Stimulated activated CD8-positive, alpha-beta memory T cell treated with anti-CD3 and anti-CD28 coated beads, Interleukin-12 subunit alpha, Interleukin-12 subunit beta, amount 100 ng/mL, for 24 hours (primary cell): ENCODE results near the gene GPR84.

Source experiments
- DNase-seq: peaks from one replicate; pipeline ENCODE4 v3.0.0-alpha.2; 2020; ENCODE audit errors: extremely low read depth

The GPR84 gene

DNA sequence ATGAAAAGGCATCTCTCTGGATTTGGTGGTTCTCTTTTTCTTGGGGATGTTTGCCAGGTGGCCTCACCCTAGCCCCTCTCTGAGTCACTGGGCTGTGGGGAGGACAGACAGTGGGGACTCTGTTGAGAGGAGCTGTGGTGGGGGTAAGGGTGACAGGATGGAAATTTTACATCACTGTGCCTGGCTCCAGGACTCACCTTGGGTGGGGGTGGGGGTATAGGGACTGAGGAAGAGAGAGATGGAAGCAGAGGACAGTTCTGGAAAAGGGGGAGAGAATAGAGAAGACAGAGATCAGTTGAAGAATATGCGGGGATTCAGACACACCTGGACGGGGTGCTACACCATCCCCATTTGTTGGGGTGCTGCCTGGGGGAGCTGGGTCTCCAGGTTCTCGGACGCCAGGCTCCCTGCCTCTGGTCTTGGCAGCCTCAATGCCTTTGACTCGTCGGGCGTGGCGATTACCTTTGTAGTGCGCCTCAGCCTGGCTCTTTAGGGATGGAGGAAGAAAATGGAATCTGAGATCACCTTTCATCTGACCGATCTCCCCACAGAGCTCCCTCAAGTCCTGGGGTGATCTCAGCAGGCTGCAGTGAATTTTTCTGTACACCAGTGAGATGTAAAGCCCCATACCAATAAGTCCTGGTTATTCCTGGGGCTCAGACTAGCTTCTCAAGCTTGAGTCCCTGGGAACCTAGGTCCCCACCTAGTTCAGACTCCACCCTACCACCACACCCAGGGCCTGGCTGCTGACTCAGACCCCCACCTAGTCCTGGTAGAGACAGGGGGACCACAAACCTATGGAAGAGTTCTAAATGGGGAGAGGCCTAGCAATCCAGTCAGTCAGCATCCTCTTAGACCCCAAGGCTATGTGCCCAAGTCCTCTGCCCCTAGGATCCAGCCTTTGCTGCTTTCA is 9.6 kb upstream of the GPR84 start:
- DNase-seq, result no peak

DNA sequence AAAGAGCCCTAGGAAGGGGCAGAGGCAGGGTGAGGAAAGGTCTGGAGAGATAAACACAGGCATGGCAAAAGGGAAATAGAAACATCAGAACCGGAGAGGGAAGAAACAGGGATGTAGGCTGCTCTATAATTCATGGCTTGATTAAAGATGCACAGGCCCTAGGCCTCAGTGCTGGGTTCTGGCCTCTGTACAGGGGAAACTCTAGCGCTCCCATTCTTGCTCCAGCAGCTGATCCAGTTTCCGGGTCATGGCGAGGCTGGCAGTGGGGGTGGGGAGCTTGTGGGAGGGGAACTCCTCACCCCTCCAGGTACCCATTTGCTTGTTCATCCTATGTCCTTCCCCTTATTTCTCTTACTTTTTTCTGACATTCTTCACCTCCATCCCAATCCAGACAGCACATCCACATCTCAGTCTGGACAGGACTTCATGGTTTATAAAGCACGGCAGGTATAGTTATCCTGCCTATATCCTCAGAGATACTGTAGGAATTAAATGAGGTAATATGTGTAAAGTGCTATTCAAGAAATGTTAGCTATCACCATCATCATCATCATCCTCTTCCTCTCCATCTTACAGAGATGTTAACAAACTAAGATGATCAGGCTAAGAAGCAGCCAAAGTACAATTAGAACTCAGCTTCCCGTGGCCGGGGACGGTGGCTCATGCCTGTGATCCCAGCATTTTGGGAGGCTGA is 8.0 kb upstream of the GPR84 start:
- DNase-seq, result no peak

DNA sequence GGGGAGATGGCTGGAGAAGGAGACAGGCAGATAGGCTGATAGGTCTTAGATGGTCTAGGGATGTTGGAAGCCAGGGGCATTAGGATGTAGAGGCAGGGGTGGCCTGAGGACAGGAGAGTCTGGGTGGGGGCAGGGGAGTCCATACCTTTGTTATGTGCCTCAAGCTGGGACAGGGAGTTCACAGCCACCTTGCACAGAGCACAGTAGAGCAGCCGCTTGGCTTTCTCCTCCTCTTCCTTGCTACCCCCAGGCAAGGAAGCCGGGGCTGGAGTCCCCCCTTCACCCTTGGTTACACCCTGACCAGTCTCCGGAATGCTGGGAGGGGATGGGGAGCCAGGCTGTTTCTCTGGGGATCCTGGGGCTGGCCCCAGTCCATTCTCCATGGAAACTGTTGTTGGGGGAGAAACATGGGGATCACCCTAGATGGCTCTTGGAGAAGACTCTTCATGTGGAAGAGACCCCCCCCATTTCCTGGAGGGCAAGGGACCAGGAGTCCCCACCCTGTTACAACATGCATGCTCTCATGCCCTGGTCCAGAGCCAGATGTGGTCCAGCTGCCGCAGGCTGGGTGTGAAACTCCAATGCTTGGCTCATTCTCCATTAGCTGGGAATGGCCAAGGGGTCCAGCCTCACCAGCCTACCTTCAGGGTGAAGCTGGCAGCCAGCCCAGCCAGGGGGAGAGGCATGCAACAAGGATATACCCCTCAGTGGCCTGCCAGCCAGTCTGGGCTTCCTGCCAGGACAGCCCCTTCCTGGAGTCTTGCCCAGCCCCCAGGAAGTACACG is 7.2 kb upstream of the GPR84 start:
- no peak for DNase-seq

DNA sequence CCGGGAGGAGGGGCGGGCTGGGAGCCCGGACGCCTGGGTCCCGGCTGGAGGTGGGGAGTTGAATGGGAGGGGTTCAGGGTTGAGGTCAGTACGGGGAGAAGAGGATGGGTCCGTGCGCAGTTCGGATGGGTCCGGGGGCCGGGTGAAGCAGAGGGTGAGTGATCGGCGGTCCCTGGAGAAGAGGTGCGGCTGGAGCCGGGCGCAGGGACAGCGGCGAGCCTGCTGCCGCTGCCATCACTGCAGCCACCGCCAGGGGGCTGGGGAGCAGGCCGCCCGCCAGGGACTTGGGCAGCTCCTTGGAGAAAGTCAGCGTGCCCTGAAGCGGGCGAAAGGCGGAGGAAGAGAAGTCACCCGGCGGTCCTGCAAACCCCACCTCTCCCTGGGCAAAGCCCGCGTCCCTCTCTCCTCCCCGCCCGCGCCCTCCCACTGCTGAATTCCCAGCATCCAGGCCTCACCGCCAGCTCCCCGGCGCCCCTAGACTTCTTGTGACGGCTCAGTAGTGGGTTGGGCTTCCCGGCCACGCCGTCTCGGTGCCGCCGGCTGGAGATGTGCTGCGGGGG is 6.0 kb upstream of the GPR84 start:
- DNase-seq, result no peak

DNA sequence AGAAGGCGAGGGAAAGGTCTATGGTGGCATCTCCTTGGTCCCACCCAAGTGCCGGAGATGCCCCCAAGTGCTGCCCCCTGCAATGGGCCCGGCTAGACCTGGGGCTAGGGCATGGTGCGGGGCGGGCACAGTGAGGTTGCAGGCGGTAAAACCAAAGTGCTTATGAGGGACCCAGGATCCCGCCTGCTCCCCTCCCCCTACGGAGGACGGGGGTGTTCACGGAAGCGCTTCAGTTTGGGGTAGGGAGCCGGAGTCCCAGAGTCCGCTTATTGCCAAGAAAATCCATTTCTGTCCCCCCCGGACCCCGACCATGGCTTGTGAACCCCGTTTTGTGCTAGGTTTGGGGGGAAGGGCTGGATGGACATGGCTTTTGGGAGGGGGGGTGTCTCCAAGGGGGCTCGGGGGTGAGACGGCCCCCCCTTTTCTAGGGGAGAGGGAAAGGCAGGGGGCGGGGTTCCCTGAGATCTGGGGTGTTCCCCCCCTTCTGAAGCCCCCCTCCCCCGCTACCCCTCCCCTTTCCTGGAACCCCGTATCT is 5.4 kb upstream of the GPR84 start:
- no peak for DNase-seq

DNA sequence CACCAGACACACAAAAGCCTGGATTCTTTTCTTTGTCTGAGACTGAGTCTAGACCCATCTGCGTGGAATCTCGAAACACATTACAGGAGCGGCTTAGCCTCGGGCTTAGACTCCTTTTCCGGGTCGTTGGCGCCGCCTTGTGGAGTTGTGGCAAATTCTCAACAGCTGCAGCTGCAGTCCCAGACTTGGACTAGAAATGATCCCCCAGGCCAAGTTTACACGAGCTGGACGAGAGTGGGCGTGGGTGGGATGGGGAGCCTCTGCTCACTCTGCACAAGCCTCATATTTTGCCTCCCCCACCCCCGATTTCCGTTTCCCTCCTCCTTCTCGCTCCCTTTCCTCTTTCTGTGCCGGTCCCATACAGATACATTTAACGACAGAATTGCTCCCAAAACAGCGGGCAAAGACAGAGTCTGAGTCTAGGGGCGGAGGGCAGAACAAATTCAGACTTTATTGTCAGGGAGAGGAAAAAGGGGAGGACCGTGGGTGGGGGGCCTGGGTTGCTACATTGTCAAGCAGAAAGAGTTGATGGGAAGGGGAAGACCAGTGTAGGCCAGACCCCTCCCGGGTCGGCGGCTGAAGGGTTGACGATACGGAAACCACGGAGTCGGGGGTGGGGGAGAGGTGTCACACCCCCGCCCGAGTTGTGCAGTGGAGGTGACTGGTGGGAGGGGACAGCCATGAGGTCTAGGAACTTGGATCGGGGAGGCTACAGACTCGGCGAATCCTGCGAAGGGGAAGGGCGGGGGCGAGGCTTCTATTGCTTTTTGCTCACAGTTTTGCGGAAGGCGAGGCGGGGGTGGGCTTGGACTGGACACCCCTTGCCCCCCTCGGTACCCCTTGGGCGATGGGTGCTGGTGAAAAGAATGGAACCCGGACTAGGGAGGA is 4.7 kb upstream of the GPR84 start:
- peak; percentile 70 for DNase-seq

DNA sequence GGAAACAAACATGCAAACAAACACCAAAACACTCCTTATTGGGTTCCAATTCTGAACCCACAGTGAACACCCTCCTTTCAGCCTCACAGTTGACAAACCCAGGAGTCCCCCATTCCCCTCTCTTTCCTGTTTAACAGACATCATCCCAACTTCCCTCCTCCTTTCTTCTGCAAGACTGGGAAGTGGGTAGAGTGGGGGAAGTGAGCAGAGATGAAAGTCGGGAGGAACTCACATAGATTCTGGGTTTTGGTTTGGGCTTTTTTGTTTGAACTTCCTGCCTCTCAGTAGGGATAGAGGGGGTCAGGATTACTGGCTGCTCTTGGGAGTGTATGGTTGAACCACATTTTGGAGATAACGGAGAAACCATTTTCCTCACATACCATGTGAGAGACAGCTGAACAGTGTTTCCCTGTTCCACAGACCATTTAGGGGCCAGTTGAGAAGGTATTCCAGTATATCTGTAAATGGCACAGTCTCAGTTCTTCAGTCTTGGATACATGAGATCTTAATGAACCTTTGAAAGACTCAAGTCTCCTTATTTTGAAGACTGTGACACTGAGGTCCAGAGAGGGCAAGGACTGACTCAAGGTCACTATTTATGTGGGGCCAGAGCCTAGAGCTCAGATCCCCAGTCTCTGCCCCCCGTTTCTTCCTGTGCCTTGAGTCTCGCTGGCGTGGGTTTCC is 3.9 kb upstream of the GPR84 start:
- DNase-seq, result no peak

DNA sequence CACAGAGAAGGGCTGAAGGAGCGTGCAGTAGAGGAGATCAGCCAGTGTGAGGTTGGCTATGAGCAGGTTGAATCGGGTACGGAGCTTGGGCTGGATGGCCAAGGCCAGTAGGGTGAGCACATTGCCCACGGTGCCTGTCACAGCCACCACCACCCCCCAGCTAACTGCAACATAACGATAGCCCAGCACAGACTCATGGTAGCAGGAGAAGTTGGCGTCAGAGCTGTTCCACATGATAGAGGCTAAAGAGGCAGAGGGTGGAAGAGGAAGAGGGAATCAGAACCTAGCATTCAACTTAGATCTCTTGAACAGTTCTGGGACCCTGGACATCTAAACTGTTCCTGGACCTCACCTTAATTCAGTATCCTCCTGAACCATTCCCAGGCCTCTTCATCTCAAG is 668 bp downstream of the GPR84 start:
- no peak for DNase-seq

DNA sequence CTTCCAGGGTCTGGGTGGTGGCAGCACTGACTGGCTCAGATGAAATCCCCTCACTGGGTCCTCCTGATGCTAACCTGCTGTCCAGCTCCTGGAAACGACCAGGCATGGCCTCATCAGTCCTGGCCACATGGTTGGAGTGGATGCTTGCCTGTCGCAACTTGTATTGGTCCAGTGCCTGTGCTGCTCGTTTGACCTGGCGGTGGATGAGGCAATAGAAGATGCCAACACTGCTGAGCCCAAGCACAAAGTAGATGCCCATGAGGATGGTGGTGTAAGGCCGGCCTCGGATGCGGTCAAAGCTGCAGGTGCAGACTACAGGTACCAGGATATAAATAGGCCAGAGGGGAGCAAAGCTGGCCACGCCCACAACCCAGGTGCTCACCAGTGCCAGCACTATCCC is 1.2 kb downstream of the GPR84 start:
- no peak for DNase-seq

DNA sequence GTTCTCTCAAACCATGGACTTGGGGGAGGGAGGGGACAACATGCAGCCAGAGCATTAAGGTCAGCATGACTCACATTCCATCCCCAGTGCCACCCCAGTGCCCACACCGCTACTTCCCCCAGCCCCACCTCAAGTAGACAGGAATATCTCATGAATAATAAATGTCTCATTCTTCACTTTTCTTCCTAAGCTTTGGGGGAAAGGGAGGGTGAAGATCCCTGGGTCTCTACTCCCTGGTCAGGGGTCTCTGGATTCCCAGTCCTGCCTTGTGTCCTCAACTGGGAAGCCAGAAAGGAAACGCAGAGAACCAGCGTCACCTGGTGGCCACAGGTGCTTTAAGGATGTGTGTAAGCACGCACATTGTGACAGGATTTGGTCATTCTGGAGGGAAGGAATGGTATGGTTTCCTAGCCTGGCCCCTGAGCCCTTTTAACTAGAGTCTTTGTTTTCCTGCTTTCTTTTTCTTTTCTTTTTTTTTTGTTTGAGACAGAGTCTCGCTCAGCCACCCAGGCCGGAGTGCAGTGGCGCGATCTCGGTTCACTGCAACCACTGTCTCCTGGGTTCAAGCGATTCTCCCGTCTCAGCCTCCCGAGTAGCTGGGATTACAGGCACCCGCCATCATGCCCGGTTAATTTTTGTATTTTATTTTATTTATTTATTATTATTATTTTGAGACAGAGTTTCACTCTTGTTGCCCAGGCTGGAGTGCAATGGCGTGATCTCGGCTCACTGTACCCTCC is 3.4 kb downstream of the GPR84 start:
- no peak for DNase-seq

DNA sequence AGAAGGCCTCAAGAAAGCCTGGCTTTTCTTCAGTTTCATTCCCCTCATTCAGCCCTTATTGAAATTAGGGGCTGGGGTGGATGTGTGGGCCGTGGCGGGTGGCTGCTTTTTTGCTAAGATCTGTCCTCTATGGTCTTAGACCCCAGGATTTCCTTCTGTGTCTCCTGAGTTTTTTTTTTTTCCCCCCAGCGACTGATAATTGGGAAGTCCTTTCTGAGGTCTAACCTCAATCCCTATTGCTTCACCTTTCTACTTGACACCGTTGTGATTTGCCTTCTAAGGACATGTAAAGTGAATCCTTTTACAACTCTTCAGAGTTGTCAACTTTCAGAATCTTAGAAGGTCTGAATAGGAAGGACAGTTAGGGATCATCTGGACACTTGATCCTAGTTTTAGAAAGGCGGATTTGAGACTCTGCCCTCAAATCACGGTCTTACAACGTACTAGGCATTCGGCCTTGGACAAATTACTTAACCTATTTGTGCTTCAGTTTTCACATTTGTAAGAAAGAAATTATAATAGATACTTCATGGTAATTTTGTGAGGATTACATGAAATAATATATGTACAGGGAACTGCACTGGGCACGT is 4.4 kb downstream of the GPR84 start:
- no peak for DNase-seq

DNA sequence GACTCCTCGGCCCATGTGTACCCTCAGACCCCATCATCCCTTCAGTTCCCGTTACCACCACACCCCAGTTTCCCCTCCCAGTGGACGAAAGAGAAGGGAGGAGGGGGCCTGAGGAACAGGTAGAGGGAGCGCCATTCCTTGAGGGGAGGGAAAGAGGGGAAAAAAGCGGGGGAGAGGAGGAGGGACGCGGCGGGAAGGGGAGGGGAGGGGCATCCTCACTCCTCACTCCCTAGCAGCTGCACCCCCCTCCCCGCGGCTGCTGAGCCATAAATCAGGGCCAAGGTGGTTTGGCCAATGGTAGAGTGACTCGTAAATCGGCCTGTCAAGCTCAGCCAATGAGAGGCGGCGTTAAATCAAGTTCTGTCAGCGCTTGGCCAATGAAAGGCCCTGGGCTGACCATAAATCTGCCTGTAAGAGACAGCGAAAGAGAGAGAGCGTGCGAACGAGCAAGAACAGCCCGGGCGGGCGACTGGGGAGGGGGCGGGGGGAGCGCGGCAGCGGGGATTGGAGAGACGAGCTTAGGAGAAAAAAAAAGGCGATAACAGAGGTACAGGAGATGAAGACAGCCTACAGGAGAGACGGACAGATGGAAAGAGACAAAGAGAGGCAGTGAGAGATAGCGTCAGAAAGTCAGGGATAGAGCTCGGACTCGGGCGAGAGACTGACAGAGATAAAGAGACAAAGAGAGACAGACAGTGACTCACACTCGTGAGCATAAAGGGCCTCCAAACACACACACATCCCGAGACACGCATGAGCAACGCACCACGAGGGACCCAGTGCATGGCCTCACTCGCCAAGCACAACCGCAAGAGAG is 5.1 kb downstream of the GPR84 start:
- DNase-seq, result peak; percentile 74

DNA sequence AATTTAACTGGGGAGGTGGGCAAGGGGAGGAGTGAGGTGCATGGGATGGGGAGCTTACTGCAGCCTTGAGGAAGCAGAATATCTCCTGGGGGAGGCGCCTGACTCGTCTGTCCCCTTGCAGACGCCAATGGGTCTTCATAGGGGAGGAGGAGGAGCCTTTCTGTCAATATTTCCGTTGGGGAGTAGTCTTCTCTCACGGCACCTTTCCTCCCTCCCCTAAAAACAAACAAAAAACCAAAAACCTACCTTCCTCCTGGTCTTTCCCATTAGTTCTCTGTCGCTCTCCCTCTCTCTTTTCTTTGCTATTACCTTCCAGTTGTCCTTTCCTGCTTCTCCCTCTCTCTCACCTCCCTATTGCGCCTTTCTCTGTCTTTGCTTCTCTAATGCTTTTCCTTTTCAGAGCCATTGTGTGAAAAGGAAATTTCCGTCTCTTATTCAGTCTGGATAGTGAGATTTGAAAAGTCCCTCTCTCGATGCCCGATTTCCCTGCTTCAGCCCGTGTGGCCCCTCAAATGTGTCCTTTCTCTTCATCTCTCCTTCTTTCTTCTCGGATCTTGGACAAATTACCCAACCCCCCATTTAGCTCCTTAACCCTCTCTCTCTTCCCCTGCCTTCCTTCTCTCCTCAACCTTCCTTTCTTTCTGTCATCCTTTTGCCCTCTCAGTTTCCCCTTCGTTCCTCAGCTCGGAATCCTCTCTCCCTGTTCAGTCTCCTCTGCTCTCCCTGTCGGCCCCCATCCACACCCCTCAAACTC is 5.9 kb downstream of the GPR84 start:
- no peak for DNase-seq

DNA sequence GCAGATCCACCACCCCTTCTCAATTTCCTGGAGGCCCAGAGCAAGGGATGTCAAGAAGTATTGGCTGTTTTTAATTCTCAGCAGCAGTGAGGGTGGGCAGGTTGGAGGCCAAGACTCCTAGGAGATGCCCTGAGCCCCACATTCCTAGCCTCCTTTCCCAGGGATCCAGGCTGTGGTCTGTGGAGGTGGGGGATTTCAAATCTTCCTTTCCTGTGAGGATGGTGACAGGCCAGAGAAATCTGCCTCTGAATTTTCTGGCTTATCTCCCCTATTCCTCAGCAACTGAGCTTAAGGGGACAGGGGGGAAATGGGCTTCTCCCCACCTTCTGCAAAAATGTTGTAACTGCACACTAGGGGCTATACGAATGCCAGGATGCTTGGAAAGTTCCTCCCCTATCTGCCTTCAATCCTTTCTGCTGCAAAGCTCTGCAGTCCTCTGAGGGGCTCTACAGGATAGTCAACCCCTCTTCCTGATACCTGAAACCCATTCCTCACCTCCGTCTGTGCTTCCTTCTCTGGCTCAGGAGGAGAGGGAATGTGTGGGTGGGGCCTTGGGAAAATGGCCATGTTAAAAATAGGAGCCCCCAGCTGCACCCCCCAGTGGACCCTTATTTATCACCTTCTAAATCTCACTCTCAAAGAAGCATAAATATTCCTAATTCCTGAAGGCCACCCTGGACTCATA is 6.6 kb downstream of the GPR84 start:
- no peak for DNase-seq

DNA sequence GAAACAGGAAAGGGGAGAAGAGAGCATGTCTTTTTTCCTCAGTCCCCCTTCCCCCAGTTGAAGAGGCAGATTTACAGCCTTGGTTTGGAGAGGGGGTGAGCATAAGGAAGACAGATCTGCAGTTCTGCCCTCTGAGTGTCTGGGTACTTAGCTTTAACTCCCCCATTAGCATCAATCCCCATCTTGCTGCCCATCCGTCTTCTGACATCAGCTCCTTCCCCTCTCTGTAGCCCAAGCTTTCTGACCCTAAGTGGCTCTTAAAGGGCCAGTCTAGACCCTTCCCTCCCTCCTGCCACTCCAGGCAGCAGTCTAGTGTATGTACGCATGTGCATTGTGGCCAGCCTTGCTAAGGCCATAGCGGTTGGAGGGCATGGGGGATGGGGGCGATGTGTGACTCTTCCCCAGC is 7.3 kb downstream of the GPR84 start:
- no peak for DNase-seq

DNA sequence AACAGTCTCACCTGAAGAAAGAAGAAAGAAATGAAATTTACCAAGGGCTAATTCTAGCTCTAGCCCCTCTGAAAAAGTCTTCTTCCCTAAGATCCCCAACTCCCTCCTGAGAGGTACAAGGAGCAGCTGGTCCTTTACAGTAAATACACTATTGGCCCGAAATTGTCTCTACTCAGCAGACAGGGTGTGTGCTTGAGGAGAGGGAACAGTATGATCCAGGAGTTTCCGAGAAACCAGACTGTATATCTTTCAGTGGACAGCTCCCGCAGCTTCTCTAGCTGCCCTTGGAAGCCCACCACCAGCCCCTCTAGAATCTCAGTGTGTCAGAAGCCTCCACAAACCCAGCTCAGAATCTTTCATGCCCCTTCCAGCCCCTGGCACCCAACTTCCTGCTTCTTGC is 8.1 kb downstream of the GPR84 start:
- DNase-seq, result no peak
